ENCODE data around the gene GRM4.

- TF ChIP-seq CTCF (IDR thresholded peaks at IDR 0.05; ENCODE audit: low read depth, low read length) (no peak), MYC (IDR thresholded peaks at IDR 0.05; ENCODE audit: low read depth, low read length) (no peak), POLR2A (IDR thresholded peaks at IDR 0.05; ENCODE audit: extremely low read depth, insufficient read length) (no peak), MAX (IDR thresholded peaks at IDR 0.05; ENCODE audit: low read depth, low read length) (no peak)
Observed at GRCh38 chr6:34190504-34191122, 44.7 kb upstream of the GRM4 start.

All from NB4 (cell line).